Measurements from ENCODE around the gene FUT6. TPM values are rescaled to one million over a fixed set of nuclear protein-coding genes. Genes with fewer than 3 reads are reported as not detected.

FUT6 gene
- total RNA-seq, 1 donor from 2014 or later = not detected

DNA sequence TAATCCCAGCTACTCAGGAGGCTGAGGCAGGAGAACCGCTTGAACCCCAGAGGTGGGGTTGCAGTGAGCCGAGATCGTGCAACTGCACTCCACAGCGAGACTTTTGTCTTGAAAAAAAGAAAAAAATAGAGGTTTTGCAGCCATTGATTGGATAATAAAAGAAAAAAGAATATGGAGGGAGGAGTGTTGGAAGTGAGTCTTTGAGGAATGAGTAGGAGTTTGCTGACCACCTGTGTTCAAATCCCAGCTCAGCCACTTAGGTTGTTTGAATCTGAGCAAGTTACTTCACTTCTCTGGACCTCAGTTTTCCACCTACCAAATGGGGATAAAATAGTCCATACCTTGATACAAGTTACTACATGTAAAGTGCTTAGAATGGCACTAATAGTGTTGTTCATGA, 28.4 kb downstream of the FUT6 start:
- H3K9me3 Mint-ChIP-seq = no peaks in the 10 kb centered on the region
- no peaks in the 10 kb centered on the region for H3K4me1 Mint-ChIP-seq

DNA sequence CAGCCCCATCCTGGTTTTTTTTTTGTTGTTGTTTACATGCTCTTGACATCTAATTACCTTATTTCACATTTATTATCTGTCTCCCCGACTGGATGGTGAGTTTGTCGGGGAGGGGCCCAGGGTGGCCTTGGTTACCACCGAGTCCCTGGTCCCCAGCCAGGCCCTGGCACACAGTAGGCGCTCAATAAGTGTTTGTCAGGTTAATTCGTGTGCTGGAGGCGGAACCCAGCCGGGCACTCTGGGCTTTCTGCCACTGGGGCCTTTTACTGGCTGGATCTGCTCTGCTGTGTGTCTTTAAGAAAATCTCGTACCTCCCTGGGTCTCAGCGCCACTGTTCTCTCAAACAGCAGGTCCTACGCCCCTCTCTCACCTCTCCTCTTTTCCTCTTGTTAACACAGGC, 30.0 kb downstream of the FUT6 start:
- Mint-ChIP-seq H3K4me1 (peaks cover 2% of the 10 kb centered on the region), H3K4me3 (no peak overlapping the region), H3K9me3 (no peaks in the 10 kb centered on the region), H3K27ac (no peak overlapping the region), H3K27me3 (peaks cover 21% of the 10 kb centered on the region), H3K36me3 (ENCODE audit: low read depth) (no peaks in the 10 kb centered on the region)
- intact Hi-C loops (cut with micrococcal nuclease) = no loop called here
- no peak for DNase-seq

More for the DNA sequence above, 28.4 kb downstream of the FUT6 start:
- H3K27me3 Mint-ChIP-seq = peaks cover 15% of the 10 kb centered on the region
- no peak overlapping the region for H3K4me3 Mint-ChIP-seq
- DNase-seq = no peak
- intact Hi-C loops (cut with micrococcal nuclease) = no loop called here
- no peak overlapping the region for H3K27ac Mint-ChIP-seq
- H3K36me3 Mint-ChIP-seq (ENCODE audit: low read depth) = no peaks in the 10 kb centered on the region

DNA sequence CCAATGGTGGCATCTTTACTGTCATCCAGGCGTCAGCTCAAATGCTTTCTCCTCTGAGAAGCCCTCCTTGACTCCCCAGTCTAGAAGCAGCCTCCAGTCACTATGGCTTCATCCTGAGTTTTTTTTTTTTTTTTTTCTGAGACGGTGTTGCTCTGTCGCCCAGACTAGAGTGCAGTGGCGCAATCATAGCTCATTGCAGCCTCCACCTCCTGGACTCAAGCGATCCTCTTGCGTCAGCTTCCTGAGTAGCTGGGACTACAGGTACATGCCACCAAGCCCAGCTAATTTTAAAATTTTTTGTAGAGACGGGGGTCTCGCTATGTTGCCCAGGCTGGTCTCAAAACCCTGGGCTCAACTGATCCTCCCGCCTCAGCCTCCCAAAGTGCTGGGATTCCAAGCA, 30.4 kb downstream of the FUT6 start:
- Mint-ChIP-seq H3K4me1 (peaks cover 6% of the 10 kb centered on the region), H3K4me3 (no peak overlapping the region), H3K36me3 (ENCODE audit: low read depth) (no peaks in the 10 kb centered on the region), H3K27ac (no peak overlapping the region), H3K27me3 (peaks cover 25% of the 10 kb centered on the region), H3K9me3 (no peaks in the 10 kb centered on the region)
- no peak for DNase-seq
- intact Hi-C loops (cut with micrococcal nuclease) = no loop called here

DNA sequence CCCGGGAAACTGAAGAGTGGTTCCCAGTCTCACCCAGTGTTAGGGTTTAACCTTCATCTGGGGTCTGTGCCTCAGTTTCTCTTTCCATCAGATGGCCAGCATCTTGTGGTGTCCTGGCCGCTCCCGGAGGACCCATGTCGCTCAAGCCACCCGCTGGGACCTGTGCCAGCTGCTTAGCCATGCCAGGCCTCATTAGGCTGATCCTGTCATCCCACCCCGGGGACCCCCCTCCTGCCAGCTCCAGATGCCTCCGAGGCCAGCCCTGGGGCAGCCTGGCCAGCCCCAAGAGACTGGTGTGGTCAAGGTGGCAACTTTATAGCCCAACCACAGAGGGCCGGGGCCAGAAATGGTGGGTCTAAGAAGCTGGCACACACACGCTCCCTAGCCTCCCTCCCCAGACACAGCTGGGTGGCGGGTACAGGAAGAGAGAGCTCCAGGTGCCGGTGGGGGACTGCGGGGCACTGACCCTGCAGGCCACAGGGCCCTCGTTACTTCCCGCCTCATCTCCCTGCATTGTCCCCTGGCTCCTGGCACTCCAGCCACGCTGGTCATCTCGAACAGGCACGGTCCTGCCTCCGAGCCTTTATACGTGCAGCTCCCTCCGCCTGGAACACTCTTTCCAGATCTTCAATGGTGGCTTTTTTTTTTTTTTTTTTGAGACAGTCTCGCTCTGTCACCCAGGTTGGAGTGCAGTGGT, 31.2 kb downstream of the FUT6 start:
- intact Hi-C loops (cut with micrococcal nuclease) = no loop called here
- DNase-seq = peak; percentile 53
- Mint-ChIP-seq H3K9me3 (no peaks in the 10 kb centered on the region), H3K27ac (no peak overlapping the region), H3K4me1 (peaks cover 9% of the 10 kb centered on the region), H3K27me3 (peaks cover 26% of the 10 kb centered on the region), H3K4me3 (no peak overlapping the region), H3K36me3 (ENCODE audit: low read depth) (no peaks in the 10 kb centered on the region)

DNA sequence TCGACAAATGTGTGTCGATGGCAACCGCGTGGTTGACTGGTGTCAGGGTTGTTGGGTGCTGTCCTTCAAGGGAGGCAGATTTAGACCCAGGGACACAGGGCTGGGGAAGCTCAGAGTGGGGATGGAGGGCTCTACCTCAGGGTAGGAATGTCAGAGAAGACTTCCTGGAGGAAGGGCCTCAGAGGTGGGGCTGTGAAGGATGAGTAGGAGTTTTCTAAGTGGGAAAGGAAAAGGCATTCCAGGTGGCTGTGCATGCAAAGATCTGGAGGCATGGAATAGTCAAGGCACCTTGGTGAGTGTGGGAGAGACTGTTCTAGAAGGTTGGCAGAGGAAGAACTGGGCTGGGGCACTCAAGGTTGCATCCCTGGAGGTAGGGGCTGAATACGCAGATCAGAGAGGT, 32.6 kb downstream of the FUT6 start:
- Mint-ChIP-seq H3K27me3 (peaks cover 32% of the 10 kb centered on the region), H3K4me1 (peaks cover 14% of the 10 kb centered on the region), H3K4me3 (no peak overlapping the region), H3K36me3 (ENCODE audit: low read depth) (no peaks in the 10 kb centered on the region), H3K9me3 (no peaks in the 10 kb centered on the region), H3K27ac (no peak overlapping the region)
- intact Hi-C loops (cut with micrococcal nuclease) = no loop called here
- peak; percentile 57 for DNase-seq

DNA sequence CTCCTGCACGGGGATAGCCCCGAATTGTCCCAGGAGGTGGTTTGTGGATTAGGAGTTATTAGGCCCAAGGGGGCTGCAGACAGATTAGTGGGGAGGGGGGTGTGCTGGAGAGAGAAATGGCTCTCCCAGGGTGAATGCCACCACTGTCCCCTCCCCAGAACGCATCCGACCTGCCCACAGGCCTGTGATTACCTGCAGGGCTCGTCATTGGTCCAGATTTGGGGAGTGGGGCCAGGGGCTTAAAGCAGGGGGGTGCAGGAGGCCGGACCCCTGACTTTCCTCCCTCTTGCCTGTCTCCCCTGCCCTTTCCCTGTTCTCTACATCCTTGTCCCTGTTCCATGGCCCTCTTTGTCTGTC, 33.4 kb downstream of the FUT6 start:
- H3K36me3 Mint-ChIP-seq (ENCODE audit: low read depth) = no peaks in the 10 kb centered on the region
- no peaks in the 10 kb centered on the region for H3K9me3 Mint-ChIP-seq
- peaks cover 36% of the 10 kb centered on the region for H3K27me3 Mint-ChIP-seq
- H3K4me1 Mint-ChIP-seq = peaks cover 16% of the 10 kb centered on the region
- no peak for DNase-seq
- intact Hi-C loops (cut with micrococcal nuclease) = no loop called here
- no peak overlapping the region for H3K27ac Mint-ChIP-seq
- H3K4me3 Mint-ChIP-seq = no peak overlapping the region

DNA sequence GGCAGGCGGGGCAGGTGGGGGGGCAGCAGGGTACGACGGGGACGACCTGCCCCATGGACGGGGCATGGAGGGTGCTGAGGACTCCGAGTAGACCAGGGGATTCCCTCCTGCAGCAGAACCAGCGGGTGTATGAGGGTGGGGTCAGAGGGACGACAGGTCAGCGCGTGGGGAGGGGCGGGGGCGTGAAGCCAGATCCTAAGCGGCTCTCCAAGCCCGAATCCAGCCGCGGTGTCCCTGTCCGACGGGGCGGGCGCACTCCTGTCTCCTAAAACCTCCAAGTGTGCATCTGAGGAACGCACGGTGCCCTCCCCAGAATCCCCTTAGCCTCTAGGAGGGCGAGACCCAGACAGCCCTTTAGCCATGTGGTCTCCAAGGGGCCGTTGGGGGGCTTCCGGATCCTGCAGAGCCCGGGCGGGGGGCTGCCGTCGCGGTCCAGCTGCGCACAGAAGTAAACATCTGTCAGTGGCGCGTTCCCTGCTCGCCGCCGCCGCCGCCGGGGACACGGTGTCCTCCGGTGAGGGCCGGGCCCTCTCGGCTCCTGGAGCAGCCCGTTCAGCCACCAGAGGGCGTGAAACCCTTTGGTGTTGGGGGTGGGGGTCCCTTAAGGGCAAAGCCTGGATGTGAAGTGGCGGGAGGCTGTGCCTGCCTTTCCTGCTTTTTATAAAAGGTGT, 33.9 kb downstream of the FUT6 start:
- H3K36me3 Mint-ChIP-seq (ENCODE audit: low read depth) = no peaks in the 10 kb centered on the region
- H3K9me3 Mint-ChIP-seq = no peaks in the 10 kb centered on the region
- peak; percentile 87 for DNase-seq
- H3K27me3 Mint-ChIP-seq = peaks cover 36% of the 10 kb centered on the region
- peaks cover 16% of the 10 kb centered on the region for H3K4me1 Mint-ChIP-seq
- intact Hi-C loops (cut with micrococcal nuclease) = loop anchor here (2.0 kb wide), 1 partner anchor 23 kb away; no protein-coding TSS in a partner anchor
- H3K4me3 Mint-ChIP-seq = peak overlapping the region; percentile 35
- H3K27ac Mint-ChIP-seq = no peak overlapping the region

DNA sequence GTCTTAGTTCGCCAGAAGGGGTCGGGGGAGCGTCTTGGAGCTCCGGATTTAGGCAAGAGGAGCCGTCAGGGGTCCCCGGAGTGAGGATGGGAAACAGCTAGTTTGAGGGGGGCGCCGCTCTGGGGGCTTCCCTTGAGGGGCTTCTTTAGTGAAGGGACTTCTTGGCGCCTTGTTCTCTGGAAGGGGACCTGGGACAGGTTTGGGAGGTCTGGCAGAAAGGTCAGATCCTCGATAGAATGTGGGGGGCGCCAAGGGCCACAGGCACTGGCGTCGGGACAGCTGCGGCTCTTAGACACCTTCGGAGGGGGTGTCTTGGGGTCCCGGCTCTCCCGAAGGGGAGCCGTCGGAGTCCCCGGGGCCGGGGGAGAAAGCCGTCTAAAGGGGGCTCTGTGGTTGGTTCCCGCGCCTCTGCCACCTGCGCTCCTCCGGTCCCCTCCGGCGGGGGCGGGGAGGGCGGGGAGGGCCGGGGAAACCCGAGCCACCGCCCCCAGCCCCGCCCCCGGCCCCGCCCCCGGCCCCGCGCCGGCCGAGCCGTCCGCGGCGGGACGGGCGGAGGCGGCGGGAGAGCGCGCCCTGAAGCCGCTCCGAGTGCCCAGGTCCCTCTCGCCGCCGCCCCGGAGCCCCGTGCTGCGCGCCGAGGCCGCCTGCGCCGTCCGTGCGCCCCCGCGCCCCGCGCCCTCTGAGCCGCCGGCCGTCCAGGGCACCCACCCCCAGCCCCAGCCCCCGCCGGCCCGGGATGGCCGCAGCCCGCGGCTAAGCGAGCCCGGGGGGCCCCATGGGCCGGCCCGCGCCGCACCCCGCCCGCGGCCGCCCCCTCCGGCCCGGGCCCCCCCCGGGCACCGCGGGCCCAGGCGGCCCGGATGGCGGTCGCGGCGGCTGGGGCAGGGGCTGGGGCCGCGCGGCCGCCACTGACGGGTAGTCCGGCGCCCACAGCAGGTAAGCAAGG, 34.7 kb downstream of the FUT6 start, which contains the start of gene NRTN:
Gene NRTN, plus strand, starts transcription at position 552 of the 946 bp plus-strand sequence. CDS start 19,099 bp downstream, outside the sequence.
- Mint-ChIP-seq H3K36me3 (ENCODE audit: low read depth) (no peaks in the 10 kb centered on the region), H3K27me3 (peaks cover 36% of the 10 kb centered on the region), H3K27ac (peak within 1 kb of the TSS; percentile 70), H3K4me3 (peak within 1 kb of the TSS; percentile 81), H3K4me1 (peaks cover 16% of the 10 kb centered on the region), H3K9me3 (no peaks in the 10 kb centered on the region)
- intact Hi-C loops (cut with micrococcal nuclease) = loop anchor here (1.0 to 5.0 kb wide), 4 partner anchors 13 to 218 kb away; partner anchors contain the start of genes DUS3L and RANBP3
- peak; percentile 81 for DNase-seq

DNA sequence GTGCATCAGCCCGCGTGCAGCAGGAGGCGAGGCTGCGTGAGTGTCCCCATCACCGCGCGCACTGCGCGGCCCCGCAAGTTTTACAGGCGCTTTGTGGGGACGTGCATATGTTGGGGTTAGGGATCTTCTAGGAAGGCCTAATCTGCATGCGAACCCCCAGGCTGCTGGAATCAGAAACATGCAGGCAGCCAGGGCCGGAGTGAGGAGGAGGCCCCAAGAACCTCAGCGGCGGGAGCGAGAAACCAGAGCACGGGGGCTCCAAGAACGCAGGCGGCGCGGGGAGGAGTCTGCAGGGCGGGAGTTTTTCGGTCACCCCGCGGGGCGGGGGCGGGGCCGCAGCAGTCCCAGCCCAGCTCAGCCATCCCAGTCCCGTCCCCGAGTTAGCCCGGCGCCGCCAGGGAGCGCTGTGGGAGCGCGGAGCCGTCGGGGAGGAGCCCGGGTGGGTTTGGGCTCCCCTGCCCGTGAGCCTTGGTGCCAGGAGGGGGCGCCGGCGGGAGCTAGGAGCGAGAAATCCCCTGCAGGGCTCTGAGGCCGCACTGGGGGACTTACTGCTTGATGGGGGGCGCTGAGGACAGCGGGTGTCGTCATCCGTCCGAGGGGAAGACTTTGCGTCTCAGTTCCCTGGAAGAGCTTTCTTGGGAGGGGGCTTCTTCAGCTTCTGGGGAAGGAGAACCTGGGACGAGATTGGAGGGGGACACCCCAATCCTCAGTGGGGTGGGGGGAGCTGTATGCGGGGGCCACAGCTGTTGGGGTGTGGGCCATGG, 35.6 kb downstream of the FUT6 start:
- H3K27me3 Mint-ChIP-seq = peaks cover 41% of the 10 kb centered on the region
- H3K36me3 Mint-ChIP-seq (ENCODE audit: low read depth) = no peaks in the 10 kb centered on the region
- no peaks in the 10 kb centered on the region for H3K9me3 Mint-ChIP-seq
- H3K27ac Mint-ChIP-seq = peak overlapping the region; percentile 70
- peak overlapping the region; percentile 81 for H3K4me3 Mint-ChIP-seq
- intact Hi-C loops (cut with micrococcal nuclease) = loop anchor here (1.0 to 5.0 kb wide), 4 partner anchors 13 to 218 kb away; partner anchors contain the start of genes DUS3L and RANBP3
- peak; percentile 99 for DNase-seq
- H3K4me1 Mint-ChIP-seq = peaks cover 18% of the 10 kb centered on the region

DNA sequence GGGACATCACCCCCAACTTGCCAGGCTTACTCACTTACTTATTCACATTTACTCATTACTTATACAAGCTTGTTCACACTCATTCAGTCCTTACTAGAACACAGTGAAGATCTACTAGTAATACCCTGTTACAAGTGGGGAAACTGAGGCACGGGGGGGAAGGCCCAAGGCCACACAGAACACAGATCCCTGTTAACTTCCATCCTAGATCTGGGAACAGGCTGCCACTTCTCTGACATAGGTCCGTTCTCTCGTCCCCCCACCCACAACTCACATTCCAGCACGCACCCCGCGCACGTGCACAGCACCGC, 36.1 kb downstream of the FUT6 start:
- peaks cover 44% of the 10 kb centered on the region for H3K27me3 Mint-ChIP-seq
- H3K36me3 Mint-ChIP-seq (ENCODE audit: low read depth) = no peaks in the 10 kb centered on the region
- H3K4me3 Mint-ChIP-seq = peak overlapping the region; percentile 81
- H3K4me1 Mint-ChIP-seq = peaks cover 18% of the 10 kb centered on the region
- H3K9me3 Mint-ChIP-seq = no peaks in the 10 kb centered on the region
- H3K27ac Mint-ChIP-seq = no peak overlapping the region
- intact Hi-C loops (cut with micrococcal nuclease) = loop anchor here (5.0 kb wide), 1 partner anchor 174 kb away; the partner anchor contains the start of gene RANBP3
- DNase-seq = no peak

DNA sequence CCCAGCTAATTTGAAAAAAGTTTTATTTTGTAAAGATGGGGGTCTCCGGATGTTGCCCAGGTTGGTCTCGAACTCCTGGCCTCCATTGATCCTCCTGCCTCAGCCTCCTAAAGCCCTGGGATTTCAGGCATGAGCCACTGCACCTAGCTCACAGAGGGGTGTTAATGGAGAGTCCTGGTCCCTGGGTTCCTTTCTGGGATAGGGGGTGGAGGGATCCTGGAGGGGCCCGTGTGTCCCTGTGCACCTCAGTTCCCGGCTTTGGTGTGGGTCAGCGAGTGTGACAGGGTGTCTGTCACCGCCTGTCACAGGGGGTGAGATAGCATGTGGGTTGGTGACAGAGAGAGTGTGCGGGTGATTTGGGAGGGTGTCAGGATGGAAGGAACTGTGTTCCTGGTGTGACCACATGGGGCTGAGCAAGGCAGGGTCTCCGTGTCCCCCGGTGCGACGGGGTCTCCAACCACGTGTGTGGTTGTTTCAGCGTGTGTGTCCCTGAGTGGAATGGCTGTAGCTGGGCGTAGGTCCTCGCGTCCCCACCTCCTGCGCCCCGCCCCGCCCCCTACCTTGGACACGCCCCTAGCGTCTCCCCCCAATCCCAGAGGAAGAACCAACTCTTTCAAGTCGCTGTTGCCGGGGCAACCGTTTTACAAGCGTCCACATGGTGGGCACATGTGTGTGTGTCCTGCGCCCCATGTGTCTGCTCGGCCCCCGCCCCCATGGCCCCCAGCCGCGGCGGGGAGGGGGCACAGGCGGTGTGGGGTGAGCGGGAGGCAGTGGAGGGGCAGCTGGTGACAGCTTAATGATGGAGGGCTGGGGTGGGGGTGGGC, 37.5 kb downstream of the FUT6 start:
- Mint-ChIP-seq H3K27me3 (peaks cover 39% of the 10 kb centered on the region), H3K36me3 (ENCODE audit: low read depth) (no peaks in the 10 kb centered on the region), H3K27ac (peak overlapping the region; percentile 66), H3K4me1 (peaks cover 18% of the 10 kb centered on the region), H3K9me3 (no peaks in the 10 kb centered on the region), H3K4me3 (peak overlapping the region; percentile 59)
- intact Hi-C loops (cut with micrococcal nuclease) = loop anchor here (5.0 kb wide), 1 partner anchor 175 kb away; the partner anchor contains the start of gene RANBP3
- peak; percentile 62 for DNase-seq
